ENCODE data around the gene B4GALNT3. TPM values are rescaled to one million over a fixed set of nuclear protein-coding genes. Genes with fewer than 3 reads are reported as not detected.

B4GALNT3 gene
- total and polyA plus RNA-seq, 10 of the 15 experiments (the other 5 are each of a cell fraction or from before 2014, with no cell fraction given) = 0.05 to 4.2 (median 2.7) TPM; not detected in 1

DNA sequence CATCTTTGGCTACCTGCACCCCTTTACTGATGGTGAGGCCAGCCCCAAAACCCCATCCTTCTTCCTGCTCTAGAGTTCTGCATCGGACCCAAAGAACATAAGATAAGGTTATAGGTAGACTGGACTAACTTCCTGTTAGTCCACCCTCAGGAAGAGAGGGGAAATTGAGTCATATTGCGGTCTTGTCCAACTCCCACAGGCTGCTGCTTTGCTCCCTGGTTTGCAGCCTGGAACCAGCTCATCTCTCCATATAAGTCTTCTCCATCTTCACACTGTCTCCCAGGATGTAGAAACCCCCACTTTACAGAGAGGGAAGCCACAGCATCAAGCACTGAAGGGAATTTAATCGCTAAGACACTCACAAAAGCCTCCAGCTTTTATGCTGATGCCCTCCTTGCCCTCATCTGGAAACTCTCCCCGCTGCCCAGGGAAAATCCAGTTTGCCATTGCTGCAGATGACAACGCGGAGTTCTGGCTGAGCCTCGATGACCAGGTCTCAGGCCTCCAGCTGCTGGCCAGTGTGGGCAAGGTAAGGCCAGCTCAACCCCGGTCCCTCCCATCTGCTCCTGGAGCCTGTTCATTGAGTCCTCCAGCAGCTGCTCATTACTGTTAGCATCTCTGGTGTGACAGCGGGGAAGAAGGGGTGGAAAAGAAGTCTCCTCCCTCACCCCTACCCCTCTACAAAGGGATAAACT, 85.3 kb downstream of the B4GALNT3 start:
- Histone ChIP-seq H3K27me3 (replicated peaks in 1 of 2; ENCODE audit: control insufficient read depth in 2 of 2, insufficient read depth in 2 of 2, low read length in 1 of 2) (no peaks in the 10 kb centered on the region; a peak in 2 of 4 replicates), H3K79me2 (ENCODE audit: control insufficient read depth, insufficient read depth, low read length) (no peaks in the 10 kb centered on the region), H4K20me1 (ENCODE audit: control insufficient read depth, insufficient read depth) (no peaks in the 10 kb centered on the region), H3K9me3 (replicated peaks; ENCODE audit: control insufficient read depth, insufficient read depth, low read length) (no peaks in the 10 kb centered on the region), H3K4me2 (ENCODE audit: control insufficient read depth, insufficient read depth) (no peak overlapping the region), H3K27ac (ENCODE audit: control insufficient read depth, insufficient read depth) (no peak overlapping the region), H2AFZ (ENCODE audit: control insufficient read depth, low read depth, low read length) (no peak overlapping the region), H3K4me1 (ENCODE audit: control insufficient read depth, insufficient read depth, low read length) (no peaks in the 10 kb centered on the region), H3K36me3 (ENCODE audit: control insufficient read depth in 2 of 2, insufficient read depth in 2 of 2, low read length in 1 of 2) (no peaks in the 10 kb centered on the region), H3K4me3 (no peak overlapping the region), H3K9ac (ENCODE audit: control insufficient read depth, insufficient read depth, low read length) (no peak overlapping the region)
- WGBS (ENCODE audit: insufficient coverage, insufficient replicate concordance, low lambda C conversion rate, missing lambda C conversion rate) = 45% methylated on average over 9 of the region's 9 CpGs
- intact Hi-C loops (cut with micrococcal nuclease; ENCODE audit: unreplicated experiment) (no loop called here), in situ Hi-C loops (cut with MboI) (no loop called here)
- ChIA-PET SMC1A (ENCODE audit: uncharacterized antibody, unreplicated experiment) (interaction anchor here (1.0 kb wide), 1 partner anchor 10 kb away, joined by 3 read pairs; no protein-coding TSS in a partner anchor), POLR2A (no interaction called here), CTCF (interaction anchor here (0.8 to 6.2 kb wide), 6 partner anchors 10 to 103 kb away, joined by 3 to 55 read pairs (median 4); no protein-coding TSS in a partner anchor), RAD21 (ENCODE audit: unreplicated experiment) (interaction anchor here (1.5 kb wide), 1 partner anchor 90 kb away, joined by 3 read pairs; no protein-coding TSS in a partner anchor)
- FAIRE-seq (no peak), ATAC-seq (no peak), DNase-seq (ENCODE audit: low read depth, low spot score) (no peak)
- no TSS peak for BruUV-seq (replicated peaks)
- TF ChIP-seq SUZ12 (IDR thresholded peaks at IDR 0.05; ENCODE audit: unreplicated experiment) (no peak), POLR2AphosphoS5 (IDR thresholded peaks at IDR 0.05; ENCODE audit: low read length) (no peak)
- TF ChIP-seq, protein P1, sequence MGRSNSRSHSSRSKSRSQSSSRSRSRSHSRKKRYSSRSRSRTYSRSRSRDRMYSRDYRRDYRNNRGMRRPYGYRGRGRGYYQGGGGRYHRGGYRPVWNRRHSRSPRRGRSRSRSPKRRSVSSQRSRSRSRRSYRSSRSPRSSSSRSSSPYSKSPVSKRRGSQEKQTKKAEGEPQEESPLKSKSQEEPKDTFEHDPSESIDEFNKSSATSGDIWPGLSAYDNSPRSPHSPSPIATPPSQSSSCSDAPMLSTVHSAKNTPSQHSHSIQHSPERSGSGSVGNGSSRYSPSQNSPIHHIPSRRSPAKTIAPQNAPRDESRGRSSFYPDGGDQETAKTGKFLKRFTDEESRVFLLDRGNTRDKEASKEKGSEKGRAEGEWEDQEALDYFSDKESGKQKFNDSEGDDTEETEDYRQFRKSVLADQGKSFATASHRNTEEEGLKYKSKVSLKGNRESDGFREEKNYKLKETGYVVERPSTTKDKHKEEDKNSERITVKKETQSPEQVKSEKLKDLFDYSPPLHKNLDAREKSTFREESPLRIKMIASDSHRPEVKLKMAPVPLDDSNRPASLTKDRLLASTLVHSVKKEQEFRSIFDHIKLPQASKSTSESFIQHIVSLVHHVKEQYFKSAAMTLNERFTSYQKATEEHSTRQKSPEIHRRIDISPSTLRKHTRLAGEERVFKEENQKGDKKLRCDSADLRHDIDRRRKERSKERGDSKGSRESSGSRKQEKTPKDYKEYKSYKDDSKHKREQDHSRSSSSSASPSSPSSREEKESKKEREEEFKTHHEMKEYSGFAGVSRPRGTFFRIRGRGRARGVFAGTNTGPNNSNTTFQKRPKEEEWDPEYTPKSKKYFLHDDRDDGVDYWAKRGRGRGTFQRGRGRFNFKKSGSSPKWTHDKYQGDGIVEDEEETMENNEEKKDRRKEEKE (IDR thresholded peaks at IDR 0.05) = no peak
- TF ChIP-seq, protein P2, sequence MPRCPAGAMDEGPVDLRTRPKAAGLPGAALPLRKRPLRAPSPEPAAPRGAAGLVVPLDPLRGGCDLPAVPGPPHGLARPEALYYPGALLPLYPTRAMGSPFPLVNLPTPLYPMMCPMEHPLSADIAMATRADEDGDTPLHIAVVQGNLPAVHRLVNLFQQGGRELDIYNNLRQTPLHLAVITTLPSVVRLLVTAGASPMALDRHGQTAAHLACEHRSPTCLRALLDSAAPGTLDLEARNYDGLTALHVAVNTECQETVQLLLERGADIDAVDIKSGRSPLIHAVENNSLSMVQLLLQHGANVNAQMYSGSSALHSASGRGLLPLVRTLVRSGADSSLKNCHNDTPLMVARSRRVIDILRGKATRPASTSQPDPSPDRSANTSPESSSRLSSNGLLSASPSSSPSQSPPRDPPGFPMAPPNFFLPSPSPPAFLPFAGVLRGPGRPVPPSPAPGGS (IDR thresholded peaks at IDR 0.05; ENCODE audit: borderline replicate concordance, insufficient read depth, low read depth, low read length, poor library complexity, severe bottlenecking) = no peak
- TF ChIP-seq, protein P3, sequence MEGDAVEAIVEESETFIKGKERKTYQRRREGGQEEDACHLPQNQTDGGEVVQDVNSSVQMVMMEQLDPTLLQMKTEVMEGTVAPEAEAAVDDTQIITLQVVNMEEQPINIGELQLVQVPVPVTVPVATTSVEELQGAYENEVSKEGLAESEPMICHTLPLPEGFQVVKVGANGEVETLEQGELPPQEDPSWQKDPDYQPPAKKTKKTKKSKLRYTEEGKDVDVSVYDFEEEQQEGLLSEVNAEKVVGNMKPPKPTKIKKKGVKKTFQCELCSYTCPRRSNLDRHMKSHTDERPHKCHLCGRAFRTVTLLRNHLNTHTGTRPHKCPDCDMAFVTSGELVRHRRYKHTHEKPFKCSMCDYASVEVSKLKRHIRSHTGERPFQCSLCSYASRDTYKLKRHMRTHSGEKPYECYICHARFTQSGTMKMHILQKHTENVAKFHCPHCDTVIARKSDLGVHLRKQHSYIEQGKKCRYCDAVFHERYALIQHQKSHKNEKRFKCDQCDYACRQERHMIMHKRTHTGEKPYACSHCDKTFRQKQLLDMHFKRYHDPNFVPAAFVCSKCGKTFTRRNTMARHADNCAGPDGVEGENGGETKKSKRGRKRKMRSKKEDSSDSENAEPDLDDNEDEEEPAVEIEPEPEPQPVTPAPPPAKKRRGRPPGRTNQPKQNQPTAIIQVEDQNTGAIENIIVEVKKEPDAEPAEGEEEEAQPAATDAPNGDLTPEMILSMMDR (IDR thresholded peaks at IDR 0.05 in 2 of 3, conservative IDR thresholded peaks at IDR 0.05 in 1 of 3; ENCODE audit: control insufficient read depth in 2 of 3, extremely low read depth in 1 of 3, insufficient read depth in 1 of 3, low read depth in 3 of 3, low read length in 3 of 3) = no peak
- TF ChIP-seq, protein P4, sequence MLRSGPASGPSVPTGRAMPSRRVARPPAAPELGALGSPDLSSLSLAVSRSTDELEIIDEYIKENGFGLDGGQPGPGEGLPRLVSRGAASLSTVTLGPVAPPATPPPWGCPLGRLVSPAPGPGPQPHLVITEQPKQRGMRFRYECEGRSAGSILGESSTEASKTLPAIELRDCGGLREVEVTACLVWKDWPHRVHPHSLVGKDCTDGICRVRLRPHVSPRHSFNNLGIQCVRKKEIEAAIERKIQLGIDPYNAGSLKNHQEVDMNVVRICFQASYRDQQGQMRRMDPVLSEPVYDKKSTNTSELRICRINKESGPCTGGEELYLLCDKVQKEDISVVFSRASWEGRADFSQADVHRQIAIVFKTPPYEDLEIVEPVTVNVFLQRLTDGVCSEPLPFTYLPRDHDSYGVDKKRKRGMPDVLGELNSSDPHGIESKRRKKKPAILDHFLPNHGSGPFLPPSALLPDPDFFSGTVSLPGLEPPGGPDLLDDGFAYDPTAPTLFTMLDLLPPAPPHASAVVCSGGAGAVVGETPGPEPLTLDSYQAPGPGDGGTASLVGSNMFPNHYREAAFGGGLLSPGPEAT (IDR thresholded peaks at IDR 0.05; ENCODE audit: low read depth) = no peak
- TF ChIP-seq, protein P5, sequence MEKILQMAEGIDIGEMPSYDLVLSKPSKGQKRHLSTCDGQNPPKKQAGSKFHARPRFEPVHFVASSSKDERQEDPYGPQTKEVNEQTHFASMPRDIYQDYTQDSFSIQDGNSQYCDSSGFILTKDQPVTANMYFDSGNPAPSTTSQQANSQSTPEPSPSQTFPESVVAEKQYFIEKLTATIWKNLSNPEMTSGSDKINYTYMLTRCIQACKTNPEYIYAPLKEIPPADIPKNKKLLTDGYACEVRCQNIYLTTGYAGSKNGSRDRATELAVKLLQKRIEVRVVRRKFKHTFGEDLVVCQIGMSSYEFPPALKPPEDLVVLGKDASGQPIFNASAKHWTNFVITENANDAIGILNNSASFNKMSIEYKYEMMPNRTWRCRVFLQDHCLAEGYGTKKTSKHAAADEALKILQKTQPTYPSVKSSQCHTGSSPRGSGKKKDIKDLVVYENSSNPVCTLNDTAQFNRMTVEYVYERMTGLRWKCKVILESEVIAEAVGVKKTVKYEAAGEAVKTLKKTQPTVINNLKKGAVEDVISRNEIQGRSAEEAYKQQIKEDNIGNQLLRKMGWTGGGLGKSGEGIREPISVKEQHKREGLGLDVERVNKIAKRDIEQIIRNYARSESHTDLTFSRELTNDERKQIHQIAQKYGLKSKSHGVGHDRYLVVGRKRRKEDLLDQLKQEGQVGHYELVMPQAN (conservative IDR thresholded peaks at IDR 0.05) = no peak

Measured in GM12878 (cell line).